Neural cell (in vitro differentiated cells): ENCODE measurements around the gene ELAC1.
A peak's percentile ranks its signal among the peaks of the same experiment; 100 is the strongest.

Experiments
- EZH2 ChIP-seq: fragments of 200-600, 300-800 bp; shearing (Covaris generic), sonication (generic); IDR thresholded peaks from 2 replicates; pipeline ENCODE4 v1.6.1; 2014; ENCODE audit warnings: antibody characterized with exemption, low read length, borderline replicate concordance, mild to moderate bottlenecking; ENCODE audit not compliant: insufficient read depth, poor library complexity, severe bottlenecking
- REST ChIP-seq: IDR thresholded peaks from 2 replicates; pipeline ENCODE4 v1.6.1; 2012; ENCODE audit warnings: borderline replicate concordance
- TF ChIP-seq, protein P1 (sequence below): fragments of 450-650 bp; IDR thresholded peaks from 2 replicates; pipeline ENCODE4 v1.5.1; 2014; ENCODE audit warnings: antibody characterized with exemption, mild to moderate bottlenecking, moderate library complexity; ENCODE audit not compliant: poor library complexity, severe bottlenecking

GRCh38 chr18:50967714-50968661 lies at the start of gene ELAC1:
- peak; percentile 53 for TF ChIP-seq REST
- TF ChIP-seq, protein P1, sequence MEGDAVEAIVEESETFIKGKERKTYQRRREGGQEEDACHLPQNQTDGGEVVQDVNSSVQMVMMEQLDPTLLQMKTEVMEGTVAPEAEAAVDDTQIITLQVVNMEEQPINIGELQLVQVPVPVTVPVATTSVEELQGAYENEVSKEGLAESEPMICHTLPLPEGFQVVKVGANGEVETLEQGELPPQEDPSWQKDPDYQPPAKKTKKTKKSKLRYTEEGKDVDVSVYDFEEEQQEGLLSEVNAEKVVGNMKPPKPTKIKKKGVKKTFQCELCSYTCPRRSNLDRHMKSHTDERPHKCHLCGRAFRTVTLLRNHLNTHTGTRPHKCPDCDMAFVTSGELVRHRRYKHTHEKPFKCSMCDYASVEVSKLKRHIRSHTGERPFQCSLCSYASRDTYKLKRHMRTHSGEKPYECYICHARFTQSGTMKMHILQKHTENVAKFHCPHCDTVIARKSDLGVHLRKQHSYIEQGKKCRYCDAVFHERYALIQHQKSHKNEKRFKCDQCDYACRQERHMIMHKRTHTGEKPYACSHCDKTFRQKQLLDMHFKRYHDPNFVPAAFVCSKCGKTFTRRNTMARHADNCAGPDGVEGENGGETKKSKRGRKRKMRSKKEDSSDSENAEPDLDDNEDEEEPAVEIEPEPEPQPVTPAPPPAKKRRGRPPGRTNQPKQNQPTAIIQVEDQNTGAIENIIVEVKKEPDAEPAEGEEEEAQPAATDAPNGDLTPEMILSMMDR, result peak; percentile 31
- no peak for TF ChIP-seq EZH2
